Sigmoid colon (tissue), 3 donors: ENCODE data around the gene TBX20.

ENCODE experiments used
- POLR2A ChIP-seq, 2 donors: fragments of 450-650 bp; IDR thresholded peaks; one replicate each; pipeline ENCODE4 v1.6.1; 2016; ENCODE audit warnings: antibody characterized with exemption in 2 of 2, mild to moderate bottlenecking in 2 of 2, moderate library complexity in 2 of 2
- TF ChIP-seq, protein P1 (sequence below), 4 experiments: fragments of 450-650 bp in 3 of 4; fragments of 200-600 bp in 1 of 4; IDR thresholded peaks; one replicate each; pipeline ENCODE4 v1.5.1; 2016 to 2019; ENCODE audit warnings: antibody characterized with exemption in 4 of 4, mild to moderate bottlenecking in 3 of 4, moderate library complexity in 2 of 4

DNA sequence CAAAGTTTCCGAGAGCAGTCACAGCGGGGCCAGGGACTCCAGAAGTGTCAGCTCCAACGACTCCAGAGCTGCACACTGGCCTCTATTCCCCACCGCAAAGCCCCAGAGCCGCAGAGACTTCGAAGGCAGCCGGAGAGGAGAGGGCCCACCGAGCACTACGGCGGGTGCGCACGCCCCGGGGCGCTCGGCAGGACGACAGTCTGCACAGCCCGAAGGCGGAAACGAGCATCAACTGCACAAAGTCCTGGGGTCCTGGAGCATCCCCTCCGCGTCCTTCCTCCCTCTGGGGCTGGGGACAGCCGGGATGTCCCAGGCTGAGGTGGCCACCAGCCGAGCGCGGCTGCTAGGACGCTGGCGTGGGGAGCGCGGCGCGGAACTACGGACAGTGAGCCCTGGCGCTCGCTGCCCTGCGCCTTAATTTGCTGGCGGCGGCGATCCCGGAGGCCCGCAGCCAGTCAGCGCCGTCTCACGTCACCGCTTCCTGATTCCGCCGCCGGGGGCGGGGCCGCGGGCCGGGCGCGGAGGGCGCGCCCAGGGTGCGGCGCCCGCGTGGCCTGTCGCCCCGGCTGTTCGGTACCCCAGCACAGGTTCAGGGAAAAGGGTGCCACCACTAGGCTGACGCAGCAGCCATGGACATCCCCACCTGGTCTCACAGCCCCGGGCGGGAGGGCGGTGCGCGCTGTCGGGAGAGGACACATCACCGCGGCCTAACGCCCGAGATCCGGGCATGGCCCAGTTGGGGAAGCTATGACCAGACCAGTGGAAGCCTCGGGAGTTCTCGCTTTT lies at the start of gene TBX20:
- TF ChIP-seq, protein P1, sequence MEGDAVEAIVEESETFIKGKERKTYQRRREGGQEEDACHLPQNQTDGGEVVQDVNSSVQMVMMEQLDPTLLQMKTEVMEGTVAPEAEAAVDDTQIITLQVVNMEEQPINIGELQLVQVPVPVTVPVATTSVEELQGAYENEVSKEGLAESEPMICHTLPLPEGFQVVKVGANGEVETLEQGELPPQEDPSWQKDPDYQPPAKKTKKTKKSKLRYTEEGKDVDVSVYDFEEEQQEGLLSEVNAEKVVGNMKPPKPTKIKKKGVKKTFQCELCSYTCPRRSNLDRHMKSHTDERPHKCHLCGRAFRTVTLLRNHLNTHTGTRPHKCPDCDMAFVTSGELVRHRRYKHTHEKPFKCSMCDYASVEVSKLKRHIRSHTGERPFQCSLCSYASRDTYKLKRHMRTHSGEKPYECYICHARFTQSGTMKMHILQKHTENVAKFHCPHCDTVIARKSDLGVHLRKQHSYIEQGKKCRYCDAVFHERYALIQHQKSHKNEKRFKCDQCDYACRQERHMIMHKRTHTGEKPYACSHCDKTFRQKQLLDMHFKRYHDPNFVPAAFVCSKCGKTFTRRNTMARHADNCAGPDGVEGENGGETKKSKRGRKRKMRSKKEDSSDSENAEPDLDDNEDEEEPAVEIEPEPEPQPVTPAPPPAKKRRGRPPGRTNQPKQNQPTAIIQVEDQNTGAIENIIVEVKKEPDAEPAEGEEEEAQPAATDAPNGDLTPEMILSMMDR (IDR thresholded peaks at IDR 0.05), result no peak
- TF ChIP-seq POLR2A (IDR thresholded peaks at IDR 0.05), result no peak
